Spinal cord (tissue), 10 donors: ENCODE data around the gene LAMA3. TPM values are rescaled to one million over a fixed set of nuclear protein-coding genes. Genes with fewer than 3 reads are reported as not detected.
A peak's percentile ranks its signal among the peaks of the same experiment; 100 is the strongest.

Experiments
- DNase-seq, 6 donors: peaks; one replicate each; pipeline versions ENCODE4 v3.0.0 to v3.0.0-alpha.2; 2013 to 2015; ENCODE audit warnings: low spot score in 6 of 6, low read depth in 4 of 6
- H3K27ac ChIP-seq: one replicate; pipeline ENCODE4 v1.5.1; 2013; ENCODE audit warnings: low read depth, low read length, control low read depth
- H3K27me3 ChIP-seq: one replicate; pipeline ENCODE4 v1.6.1; 2013; ENCODE audit warnings: low read length; ENCODE audit not compliant: control insufficient read depth, insufficient read depth
- H3K36me3 ChIP-seq: one replicate; pipeline ENCODE4 v1.6.1; 2013; ENCODE audit warnings: low read length; ENCODE audit not compliant: control insufficient read depth, insufficient read depth
- H3K4me1 ChIP-seq: one replicate; pipeline ENCODE4 v1.6.1; 2013; ENCODE audit warnings: low read length; ENCODE audit not compliant: control insufficient read depth, insufficient read depth
- H3K4me3 ChIP-seq: one replicate; pipeline ENCODE4 v1.5.1; 2013; ENCODE audit warnings: low read depth, low read length, control low read depth
- H3K9me3 ChIP-seq: one replicate; pipeline ENCODE4 v1.6.1; 2013; ENCODE audit warnings: low read length; ENCODE audit not compliant: control insufficient read depth, insufficient read depth
- WGBS: methylation state at CpG from one replicate; pipeline ENCODE4 v1.1.5; 2013; ENCODE audit warnings: missing lambda C conversion rate; ENCODE audit not compliant: insufficient coverage; 5-methylcytosine and 5-hydroxymethylcytosine counted together
- polyA plus RNA-seq, 2 donors: library from polyadenylated mRNA; unstranded; fragments of 120-200 nt; gene quantifications; one replicate each; pipeline ENCODE4 v1.2.1, GENCODE V29; 2013; ENCODE audit not compliant: insufficient read length in 2 of 2
- total RNA-seq, 2 donors: library from RNA; depleted of rRNA in 1 of 2; stranded (reverse); fragments of 120-200 nt in 1 of 2; fragments of >200 nt in 1 of 2; gene quantifications; one replicate each; pipeline versions ENCODE4 v1.2.3 to v1.2.4, GENCODE V29; 2013 to 2014
- donor health status: healthy.

LAMA3 gene
- total and polyA plus RNA-seq, 4 donors: 5.8 to 10.4 (median 8.1) TPM

DNA sequence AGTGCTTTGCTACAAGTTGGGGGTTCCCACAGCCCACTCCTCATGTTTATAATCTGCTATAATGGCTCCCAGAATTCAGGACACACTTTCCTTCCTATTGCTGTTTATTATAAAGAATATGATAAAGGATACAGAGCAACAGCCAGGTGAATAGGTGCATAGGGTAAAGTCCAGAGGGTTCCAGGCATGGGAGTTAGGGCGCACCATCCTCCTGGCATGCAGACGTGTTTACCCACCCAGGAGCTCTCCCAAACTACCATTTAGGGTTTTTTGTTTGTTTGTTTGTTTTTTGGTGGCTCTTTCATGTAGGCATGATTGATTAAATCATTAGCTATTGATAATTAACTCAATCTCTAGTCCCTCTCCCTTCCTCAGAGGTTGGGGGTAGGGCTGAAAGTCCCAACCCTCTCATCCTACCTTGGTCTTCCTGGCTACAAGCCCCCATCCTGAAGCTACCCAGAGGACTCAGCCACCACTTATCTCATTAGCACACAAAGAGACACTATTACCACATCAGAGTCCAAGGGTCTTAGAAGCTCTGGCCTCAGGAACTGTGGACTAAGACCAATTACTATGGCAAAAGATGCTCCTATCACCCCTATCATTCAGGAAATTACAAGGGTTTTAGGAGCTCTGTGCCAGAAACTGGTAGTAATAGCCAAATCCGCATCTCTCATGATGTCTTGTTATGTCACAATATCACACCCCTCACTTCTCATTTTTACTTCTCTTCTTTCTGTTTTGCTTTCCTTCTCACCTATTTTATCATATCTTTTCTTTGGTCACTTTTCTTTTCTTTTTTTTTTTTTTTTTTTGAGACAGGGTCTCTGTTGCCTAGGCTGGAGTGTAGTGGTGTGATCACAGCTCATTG lies 170.4 kb downstream of the LAMA3 start:
- no peak overlapping the region for H3K4me3 ChIP-seq
- peaks cover 10% of the 10 kb centered on the region for H3K4me1 ChIP-seq
- DNase-seq: no peak
- no peaks in the 10 kb centered on the region for H3K27me3 ChIP-seq
- no peak overlapping the region for H3K27ac ChIP-seq
- 80% methylated on average over 1 of the region's 3 CpGs for WGBS
- H3K9me3 ChIP-seq: no peaks in the 10 kb centered on the region
- H3K36me3 ChIP-seq: peaks cover 2% of the 10 kb centered on the region

DNA sequence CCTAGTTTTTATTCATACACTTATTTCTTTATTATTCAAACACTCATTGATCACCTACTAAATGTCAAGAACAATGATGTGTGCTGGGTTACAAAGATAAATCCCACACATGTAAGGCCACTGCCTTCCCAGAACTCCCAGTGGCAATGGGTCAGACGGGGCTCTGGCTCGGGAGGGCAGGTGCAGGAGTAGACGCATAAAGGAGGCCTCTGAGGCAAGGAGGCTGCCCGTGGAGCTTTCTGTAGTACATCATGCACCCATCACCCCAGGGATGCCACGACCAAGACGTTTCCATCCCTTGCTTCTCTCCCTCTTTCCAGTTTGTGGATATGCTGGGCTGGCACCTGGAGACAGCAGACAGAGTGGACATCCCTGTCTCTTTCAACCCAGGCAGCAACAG lies 172.1 kb downstream of the LAMA3 start:
- Histone ChIP-seq H3K9me3 (no peaks in the 10 kb centered on the region), H3K4me1 (peaks cover 10% of the 10 kb centered on the region), H3K27ac (no peak overlapping the region), H3K36me3 (peaks cover 2% of the 10 kb centered on the region), H3K27me3 (no peaks in the 10 kb centered on the region), H3K4me3 (no peak overlapping the region)
- WGBS: 64% methylated on average over 5 of the region's 6 CpGs
- no peak for DNase-seq

DNA sequence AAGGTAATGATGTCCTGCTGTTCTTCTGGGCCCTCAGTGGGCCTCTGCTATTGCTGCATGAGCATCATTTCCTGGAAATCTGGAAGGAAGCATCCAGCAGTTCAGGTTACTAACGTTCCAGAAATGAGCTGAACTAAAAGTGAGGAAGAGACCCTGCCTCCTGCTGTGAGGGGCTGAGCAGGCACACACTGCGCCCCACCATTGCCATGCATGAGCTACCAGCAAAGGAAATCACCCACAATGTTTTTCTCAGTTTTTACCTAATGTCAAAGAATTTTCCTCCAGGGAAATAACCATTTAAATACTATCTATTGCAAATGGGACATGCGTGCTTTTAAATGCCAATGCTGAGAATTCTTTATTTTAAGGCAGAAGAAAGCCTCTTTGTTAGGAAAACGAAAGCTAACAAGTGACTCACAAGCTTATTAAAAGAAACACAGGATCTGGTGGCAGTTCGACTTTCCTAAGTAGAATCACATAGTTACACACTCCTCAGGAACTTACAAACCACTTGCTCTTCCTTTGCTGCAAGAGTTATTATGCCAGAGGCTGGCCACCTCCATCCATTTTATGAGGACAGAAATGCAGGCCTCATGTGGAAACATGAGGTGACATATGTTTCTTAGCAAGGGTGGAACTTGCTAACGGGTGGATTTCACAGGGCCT lies 172.7 kb downstream of the LAMA3 start:
- no peaks in the 10 kb centered on the region for H3K27me3 ChIP-seq
- WGBS: 41% methylated on average over 6 of the region's 6 CpGs
- no peaks in the 10 kb centered on the region for H3K9me3 ChIP-seq
- H3K4me1 ChIP-seq: peaks cover 10% of the 10 kb centered on the region
- H3K36me3 ChIP-seq: peaks cover 2% of the 10 kb centered on the region
- H3K27ac ChIP-seq: peak overlapping the region; percentile 81
- DNase-seq: peak in 2 of 6 donors; percentile 18 to 64
- H3K4me3 ChIP-seq: no peak overlapping the region

DNA sequence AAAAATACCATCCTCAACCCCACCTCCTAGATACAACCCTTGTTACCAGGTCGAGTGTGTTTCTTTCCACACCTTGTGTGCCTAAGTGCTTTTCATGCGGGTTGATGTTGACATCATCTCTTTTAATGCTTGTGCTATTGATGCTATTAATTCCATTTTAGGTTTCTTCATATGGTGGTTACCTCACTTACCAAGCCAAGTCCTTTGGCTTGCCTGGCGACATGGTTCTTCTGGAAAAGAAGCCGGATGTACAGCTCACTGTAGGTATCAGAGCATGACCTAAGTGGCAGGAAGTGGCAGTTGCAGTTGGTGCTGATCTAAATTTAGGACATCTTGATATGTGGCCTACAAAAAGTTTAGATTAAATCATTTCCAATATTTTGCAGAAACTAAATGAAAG lies 175.4 kb downstream of the LAMA3 start:
- no peaks in the 10 kb centered on the region for H3K27me3 ChIP-seq
- peaks cover 2% of the 10 kb centered on the region for H3K36me3 ChIP-seq
- WGBS: 88% methylated on average over 1 of the region's 4 CpGs
- H3K4me1 ChIP-seq: peaks cover 10% of the 10 kb centered on the region
- no peak for DNase-seq
- H3K27ac ChIP-seq: no peak overlapping the region
- H3K9me3 ChIP-seq: no peaks in the 10 kb centered on the region
- no peak overlapping the region for H3K4me3 ChIP-seq

DNA sequence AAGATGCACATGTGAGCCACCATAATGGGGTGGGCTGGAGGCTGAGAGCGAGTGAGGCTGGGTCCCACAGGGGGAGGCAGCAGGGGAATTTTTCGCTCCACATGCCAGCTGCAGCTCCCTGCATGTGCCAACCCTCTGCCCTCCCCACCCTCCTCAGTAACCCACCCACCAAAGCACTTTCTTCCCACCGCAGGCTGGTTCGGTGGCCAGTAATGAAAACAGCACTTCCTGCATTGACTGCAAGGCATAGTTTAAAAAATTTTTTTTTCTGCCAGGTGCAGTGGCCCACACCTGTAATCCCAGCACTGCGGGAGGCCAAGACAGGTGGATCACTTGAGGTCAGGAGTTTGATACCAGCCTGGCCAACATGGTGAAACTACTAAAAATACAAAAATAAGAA lies 177.8 kb downstream of the LAMA3 start:
- H3K4me1 ChIP-seq: peaks cover 3% of the 10 kb centered on the region
- no peak overlapping the region for H3K4me3 ChIP-seq
- H3K27me3 ChIP-seq: no peaks in the 10 kb centered on the region
- no peaks in the 10 kb centered on the region for H3K9me3 ChIP-seq
- WGBS: 85% methylated on average over 5 of the region's 5 CpGs
- H3K36me3 ChIP-seq: no peaks in the 10 kb centered on the region
- DNase-seq: no peak
- H3K27ac ChIP-seq: no peak overlapping the region

DNA sequence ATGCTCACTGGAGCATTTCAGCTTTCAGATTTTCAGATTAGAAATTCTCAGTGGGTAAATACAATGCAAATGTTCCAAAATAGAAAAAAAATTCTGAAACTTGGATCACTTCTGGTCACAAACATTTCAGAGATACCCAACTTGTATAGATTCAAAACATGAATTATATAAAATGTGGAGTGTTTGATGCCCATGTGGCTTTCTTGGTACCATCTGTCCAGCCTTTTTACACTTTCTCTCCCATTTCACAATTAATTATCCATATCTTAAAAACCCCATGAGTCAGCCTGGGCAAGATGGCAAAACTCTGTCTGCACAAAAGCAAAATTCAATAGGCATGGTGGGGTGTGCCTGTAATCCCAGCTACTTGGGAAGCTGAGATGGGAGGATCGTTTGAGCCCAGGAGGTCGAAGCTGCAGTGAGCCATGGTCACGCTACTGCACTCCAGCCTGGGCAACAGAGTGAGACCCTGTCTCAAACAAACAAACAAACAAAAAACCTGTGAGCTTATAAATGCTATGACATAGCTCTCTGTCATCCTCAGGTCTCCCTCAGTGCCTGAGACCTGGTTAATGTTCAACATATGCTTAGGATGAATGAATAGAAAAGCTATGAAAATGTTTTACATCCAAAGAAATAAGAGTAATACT lies 179.0 kb downstream of the LAMA3 start:
- 90% methylated on average over 2 of the region's 3 CpGs for WGBS
- peak in 1 of 6 donors; percentile 51 for DNase-seq
- no peaks in the 10 kb centered on the region for H3K27me3 ChIP-seq
- H3K27ac ChIP-seq: no peak overlapping the region
- no peaks in the 10 kb centered on the region for H3K4me1 ChIP-seq
- H3K4me3 ChIP-seq: no peak overlapping the region
- H3K36me3 ChIP-seq: no peaks in the 10 kb centered on the region
- H3K9me3 ChIP-seq: no peaks in the 10 kb centered on the region

DNA sequence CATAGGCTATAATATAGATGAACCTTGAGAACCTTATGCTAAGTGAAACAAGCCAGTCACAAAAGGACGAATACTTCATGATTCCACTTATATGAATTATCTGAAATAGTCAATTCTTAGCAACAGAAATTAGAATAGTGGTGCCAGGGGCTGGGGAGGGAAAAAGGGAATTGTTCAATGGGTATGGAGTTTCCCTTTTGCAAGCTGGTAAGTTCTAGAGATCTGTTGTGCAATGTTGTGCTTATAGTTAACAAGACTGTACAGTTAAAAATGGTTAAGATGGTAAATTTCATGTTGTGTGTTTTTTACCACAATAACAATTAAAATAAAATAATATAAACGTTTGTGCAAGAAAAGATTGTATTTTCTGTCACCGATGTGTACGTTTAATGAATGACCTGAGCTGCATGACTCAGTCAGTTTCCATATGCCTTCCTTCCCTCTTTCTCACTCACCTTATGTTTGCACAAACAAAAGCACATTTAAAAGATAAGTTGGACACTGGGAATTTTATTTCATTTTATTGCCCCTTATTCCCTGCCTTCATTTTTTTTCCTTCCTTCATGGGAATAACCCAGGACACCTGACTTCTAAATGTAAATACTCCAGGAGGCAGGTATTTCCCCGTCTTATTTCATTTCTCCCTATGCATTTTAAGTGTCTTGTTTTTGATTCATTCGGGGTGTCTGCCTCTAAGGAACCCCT lies 181.6 kb downstream of the LAMA3 start:
- no peaks in the 10 kb centered on the region for H3K4me1 ChIP-seq
- no peaks in the 10 kb centered on the region for H3K27me3 ChIP-seq

DNA sequence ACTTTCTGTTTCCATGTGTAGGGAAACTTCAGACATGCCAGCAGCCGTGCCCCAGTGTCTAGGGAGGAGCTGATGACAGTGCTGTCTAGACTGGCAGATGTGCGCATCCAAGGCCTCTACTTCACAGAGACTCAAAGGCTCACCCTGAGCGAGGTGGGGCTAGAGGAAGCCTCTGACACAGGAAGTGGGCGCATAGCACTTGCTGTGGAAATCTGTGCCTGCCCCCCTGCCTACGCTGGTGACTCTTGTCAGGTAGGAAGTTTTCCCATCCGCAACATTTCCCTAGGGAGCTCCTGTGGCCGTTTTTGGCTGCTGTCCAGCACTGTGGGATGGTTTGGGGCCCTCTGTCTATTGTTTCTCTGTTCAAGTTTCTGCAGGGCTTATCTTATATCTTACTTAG lies 182.2 kb downstream of the LAMA3 start:
- DNase-seq: no peak
- 70% methylated on average over 3 of the region's 7 CpGs for WGBS

More for the DNA sequence above, 181.6 kb downstream of the LAMA3 start:
- H3K4me3 ChIP-seq: no peak overlapping the region
- no peak for DNase-seq
- H3K36me3 ChIP-seq: no peaks in the 10 kb centered on the region
- WGBS: 90% methylated on average over 1 of the region's 6 CpGs
- H3K27ac ChIP-seq: no peak overlapping the region
- H3K9me3 ChIP-seq: no peaks in the 10 kb centered on the region

More for the DNA sequence above, 182.2 kb downstream of the LAMA3 start:
- Histone ChIP-seq H3K4me3 (no peak overlapping the region), H3K36me3 (no peaks in the 10 kb centered on the region), H3K27me3 (no peaks in the 10 kb centered on the region), H3K27ac (no peak overlapping the region), H3K4me1 (no peaks in the 10 kb centered on the region), H3K9me3 (no peaks in the 10 kb centered on the region)
